Fibroblast of pulmonary artery (primary cell): ENCODE results near the gene DDOST.
A peak's percentile ranks its signal among the peaks of the same experiment; 100 is the strongest.

ENCODE experiments used
- DNase-seq: peaks from one replicate; pipeline ENCODE4 v3.0.0-alpha.2; 2010; ENCODE audit warnings: low read depth
- H3K4me3 ChIP-seq: replicated peaks from 2 replicates; pipeline ENCODE4 v1.5.1; 2011; ENCODE audit warnings: low read depth, mild to moderate bottlenecking, control low read depth, low read length, moderate library complexity
- TF ChIP-seq, protein P1 (sequence below): IDR thresholded peaks from 2 replicates; pipeline ENCODE4 v1.5.1; 2011; ENCODE audit warnings: mild to moderate bottlenecking, control low read depth, low read length, inconsistent platforms; ENCODE audit errors: missing control alignments

Gene DDOST

GRCh38 chr1:20640183-20640597 is 21.0 kb downstream of the DDOST start:
- DNase-seq: peak; percentile 69
- no peak overlapping the region for H3K4me3 ChIP-seq
- TF ChIP-seq, protein P1, sequence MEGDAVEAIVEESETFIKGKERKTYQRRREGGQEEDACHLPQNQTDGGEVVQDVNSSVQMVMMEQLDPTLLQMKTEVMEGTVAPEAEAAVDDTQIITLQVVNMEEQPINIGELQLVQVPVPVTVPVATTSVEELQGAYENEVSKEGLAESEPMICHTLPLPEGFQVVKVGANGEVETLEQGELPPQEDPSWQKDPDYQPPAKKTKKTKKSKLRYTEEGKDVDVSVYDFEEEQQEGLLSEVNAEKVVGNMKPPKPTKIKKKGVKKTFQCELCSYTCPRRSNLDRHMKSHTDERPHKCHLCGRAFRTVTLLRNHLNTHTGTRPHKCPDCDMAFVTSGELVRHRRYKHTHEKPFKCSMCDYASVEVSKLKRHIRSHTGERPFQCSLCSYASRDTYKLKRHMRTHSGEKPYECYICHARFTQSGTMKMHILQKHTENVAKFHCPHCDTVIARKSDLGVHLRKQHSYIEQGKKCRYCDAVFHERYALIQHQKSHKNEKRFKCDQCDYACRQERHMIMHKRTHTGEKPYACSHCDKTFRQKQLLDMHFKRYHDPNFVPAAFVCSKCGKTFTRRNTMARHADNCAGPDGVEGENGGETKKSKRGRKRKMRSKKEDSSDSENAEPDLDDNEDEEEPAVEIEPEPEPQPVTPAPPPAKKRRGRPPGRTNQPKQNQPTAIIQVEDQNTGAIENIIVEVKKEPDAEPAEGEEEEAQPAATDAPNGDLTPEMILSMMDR: peak; percentile 77

DNA sequence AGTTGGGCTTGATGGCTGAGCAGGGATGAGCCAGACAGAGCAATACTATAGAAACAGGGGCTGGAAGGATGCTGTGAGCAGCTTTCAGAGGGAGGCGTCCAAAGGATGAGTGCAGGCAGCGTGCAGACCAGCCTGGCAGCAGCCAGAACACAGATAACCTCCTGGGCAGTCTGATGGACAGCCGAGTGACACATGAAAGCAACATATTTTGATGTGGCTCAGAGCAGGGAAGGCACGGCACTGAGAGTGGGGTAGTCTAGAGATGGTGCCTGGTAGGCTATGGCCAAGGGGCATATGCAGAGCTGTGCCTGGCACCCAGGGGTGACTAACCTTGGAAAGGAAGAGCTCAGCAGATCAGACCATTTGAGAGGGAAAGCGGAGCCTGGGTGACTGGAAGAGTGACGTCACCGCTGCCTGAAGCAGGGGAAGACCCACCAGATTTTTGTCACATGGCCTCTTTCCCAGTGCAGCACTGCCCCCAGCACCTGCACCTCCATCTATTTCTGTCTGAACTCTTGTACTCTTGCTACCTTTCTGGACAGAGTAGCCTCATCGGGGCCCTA is 24.3 kb downstream of the DDOST start:
- no peak for DNase-seq
- TF ChIP-seq, protein P1: no peak
- no peak overlapping the region for H3K4me3 ChIP-seq

GRCh38 chr1:20634594-20635084 is 26.5 kb downstream of the DDOST start:
- peak; percentile 39 for DNase-seq
- TF ChIP-seq, protein P1: no peak
- peak overlapping the region; percentile 58 for H3K4me3 ChIP-seq

DNA sequence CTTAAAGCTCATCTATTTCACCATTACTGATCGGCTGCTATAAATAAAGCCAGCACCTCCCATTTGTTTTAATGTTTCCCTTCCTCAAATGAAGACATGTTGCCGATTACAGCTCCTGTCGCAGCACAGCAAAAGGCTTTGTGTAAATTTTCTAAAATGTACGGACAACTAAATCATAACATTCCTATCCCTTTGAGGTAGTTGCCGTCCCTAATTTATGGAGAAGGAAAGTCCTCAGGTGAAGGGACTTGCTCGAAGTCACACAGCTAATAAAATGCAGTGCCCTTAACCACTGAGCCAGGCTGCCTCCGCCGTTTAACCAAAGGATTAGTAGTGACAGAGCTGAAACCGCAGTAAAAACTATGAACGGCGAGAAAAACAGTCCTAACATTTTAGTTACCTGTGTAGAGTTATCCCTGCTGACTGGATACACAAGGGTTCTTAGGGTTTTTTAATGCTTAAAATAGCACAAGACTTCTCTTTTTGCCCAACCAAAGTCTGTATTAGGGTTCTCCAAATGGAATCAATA is 27.0 kb downstream of the DDOST start:
- H3K4me3 ChIP-seq: peak overlapping the region; percentile 58
- TF ChIP-seq, protein P1: no peak
- no peak for DNase-seq

GRCh38 chr1:20633190-20634064 is 27.7 kb downstream of the DDOST start, which contains the start of gene PINK1:
Gene PINK1 (plus strand): TSS chr1:20633458. CDS start chr1:20633549, 91 bp downstream.
- DNase-seq: peak; percentile 68
- TF ChIP-seq, protein P1: peak; percentile 67
- peak within 1 kb of the TSS; percentile 58 for H3K4me3 ChIP-seq

DNA sequence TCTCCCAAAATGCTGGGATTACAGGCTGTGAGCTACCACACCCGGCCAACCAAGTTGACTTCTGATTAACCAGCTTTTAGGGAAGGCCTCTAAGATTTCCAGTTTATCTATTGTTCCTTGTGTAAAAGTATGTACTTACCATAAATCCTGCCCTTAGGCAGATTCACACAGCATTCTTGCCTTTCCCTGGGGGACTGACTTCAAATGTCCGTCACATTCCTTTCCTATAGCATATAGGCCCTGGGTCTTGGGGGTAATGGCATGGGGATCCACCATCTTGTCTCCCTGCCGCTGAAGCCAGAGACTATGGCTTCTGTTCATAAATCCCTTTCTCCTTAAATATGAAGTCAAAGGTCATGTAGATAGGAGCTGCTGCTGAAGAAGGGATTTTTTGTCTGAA is 28.8 kb downstream of the DDOST start:
- no peak overlapping the region for H3K4me3 ChIP-seq
- TF ChIP-seq, protein P1: no peak
- no peak for DNase-seq
